ENCODE data around the gene HSF5.

The HSF5 gene, protein sequence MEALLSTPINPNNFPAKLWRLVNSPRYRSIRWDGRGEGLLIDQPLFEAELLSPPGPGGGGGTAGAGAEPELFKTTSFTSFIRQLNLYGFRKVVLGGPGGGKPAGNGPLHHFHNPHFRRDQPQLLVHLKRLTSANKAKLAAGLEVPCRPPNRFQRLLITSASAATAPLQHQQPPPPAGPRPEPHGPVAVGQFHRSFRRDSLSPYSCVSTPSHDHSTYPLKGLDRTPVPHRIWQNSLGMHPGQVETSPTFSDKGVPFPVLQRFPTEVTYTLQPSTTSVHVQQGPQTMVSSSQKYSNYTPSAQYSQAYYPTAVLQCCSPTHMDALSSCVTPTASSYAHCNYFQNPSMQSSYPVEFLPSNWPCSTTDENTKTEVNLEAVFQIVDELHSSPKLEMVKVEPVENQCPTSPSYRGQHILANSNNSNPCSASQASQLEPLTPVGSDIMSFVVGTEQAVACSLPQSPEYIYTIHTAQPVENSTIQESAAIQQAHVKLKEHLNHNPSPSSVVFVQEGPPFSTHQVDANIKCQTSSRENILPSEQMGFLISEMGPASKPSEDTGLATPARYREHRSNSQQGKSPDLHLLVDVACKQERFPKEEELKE

DNA sequence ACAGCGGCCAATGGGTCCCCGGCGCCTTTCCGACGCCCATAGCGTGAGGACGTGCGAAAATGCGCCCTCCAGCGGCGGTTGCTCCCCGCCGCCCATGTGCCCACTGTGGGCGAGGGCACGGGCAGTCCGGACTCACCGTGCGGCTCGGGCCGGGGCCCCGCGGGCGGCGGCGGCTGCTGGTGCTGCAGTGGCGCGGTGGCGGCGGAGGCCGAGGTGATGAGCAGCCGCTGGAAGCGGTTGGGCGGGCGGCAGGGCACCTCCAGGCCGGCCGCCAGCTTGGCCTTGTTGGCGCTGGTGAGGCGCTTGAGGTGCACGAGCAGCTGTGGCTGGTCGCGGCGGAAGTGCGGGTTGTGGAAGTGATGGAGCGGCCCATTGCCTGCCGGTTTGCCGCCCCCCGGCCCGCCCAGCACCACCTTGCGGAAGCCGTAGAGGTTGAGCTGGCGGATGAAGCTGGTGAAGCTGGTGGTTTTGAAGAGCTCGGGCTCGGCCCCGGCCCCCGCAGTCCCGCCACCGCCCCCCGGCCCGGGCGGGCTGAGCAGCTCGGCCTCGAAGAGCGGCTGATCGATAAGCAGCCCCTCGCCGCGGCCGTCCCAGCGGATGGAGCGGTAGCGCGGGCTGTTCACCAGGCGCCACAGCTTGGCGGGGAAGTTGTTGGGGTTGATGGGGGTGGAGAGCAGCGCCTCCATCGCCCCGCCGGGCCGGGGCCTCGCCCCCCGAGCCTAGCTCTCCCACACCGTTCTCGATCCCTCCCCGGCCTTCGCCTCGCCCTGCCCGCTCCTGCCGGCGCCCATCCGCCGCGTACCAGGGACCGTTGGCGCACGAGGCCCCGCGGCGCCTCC is at the start of gene HSF5:
TSS of gene HSF5 (minus strand) at position 820 of the 839 bp plus-strand sequence. CDS start at position 686, 134 bp downstream.
- peak; percentile 18 to 76 (median 59) for DNase-seq

DNA sequence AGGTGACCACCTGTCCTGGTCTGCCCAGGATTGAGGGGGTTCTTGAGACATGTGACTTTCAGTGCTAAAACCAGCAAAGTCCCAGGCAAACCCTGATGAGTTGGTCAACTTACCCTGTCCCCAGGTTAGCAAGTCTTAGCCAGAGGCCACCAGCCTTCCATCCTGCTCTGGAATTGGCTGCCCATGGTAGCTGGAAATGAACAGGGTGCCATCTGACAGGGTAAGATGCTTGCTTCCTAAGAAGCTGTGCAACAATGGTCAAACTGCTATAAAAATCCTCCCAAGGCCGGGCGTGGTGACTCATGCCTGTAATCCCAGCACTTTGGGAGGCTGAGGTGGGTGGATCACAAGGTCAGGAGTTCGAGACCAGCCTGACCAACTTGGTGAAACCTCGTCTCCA is 49.1 kb upstream of the HSF5 start:
- no peak for DNase-seq

DNA sequence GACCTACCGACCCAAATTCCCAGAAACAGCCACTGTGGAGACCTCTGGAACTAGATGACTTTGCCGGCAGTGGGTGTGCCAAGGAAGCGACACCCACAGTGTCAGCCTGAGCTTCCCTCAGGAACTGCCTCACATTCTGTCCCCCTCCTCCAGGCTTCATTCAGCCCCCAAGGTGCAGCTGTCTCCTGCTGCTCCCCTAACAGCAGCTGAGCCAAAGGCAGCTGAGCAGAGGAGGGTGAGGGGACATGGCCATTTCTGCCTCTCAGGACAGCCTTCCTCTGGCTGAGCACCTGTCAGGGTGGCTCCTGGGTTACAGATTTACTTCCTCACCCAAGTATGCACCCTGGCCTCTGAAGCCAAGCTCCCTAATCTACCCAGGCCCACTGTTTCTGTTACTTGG is 48.3 kb upstream of the HSF5 start:
- DNase-seq = no peak

DNA sequence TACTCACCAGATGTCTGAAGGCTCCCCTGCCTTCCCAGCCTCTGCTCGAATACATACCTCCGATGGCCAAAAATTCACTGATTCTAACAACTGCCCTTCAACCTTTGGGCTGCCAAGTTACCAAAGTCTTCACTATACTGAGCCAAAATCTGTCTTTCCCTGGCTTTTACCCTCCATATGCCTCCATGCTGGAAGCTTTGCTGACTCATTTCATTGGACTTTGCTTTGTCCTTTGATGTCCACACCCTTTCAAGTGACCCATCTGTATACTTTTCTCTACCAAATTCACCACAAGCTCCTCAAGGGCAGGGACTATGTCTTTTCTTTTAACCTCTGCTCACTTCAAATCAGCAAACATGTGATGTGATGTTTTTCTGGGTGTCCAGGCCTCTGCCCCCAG is 47.2 kb upstream of the HSF5 start:
- DNase-seq = no peak

DNA sequence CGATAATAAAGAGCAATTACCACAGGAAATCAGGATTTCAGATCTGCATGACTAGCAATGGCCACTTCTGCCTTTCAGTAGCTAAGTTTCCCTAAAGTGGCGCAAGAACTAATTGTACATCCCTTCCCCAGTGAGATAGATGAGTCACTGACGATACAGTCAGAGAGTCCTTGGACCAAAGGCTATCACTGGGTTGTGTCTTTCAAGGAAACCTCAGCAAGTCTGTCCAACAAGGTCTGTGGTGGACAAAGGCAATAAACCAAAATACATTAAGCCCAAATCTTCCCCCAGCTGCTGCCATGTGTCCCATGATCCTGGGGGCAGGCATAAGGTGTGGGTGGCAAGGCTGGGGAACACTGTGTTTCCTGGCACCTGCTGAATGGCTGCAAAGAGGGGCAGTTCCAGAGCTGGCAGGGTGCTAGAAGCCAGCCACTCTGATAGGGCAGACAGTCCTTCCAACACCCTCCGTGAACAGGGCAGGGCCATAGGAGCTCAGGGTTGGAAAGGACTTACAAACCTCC is 46.8 kb upstream of the HSF5 start:
- DNase-seq = no peak

DNA sequence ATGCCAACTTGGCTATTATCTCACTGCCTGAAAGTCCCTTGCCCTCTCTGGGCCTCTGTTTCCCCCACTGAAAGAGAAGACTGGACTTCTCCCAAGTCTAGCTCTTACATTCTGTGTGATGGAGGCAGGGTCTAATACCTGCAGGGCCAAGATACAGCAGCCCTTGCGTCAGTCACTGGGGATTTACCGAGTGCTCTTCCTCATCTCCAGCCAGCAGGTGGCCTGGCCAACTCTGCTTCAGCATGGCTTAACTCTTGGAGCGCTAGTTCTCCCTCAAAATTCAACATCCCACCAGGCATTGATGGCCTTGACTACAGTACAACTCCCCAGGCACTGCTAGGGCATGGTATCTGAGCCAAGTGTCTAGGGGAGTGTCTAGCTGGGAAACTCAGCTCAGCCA is 46.1 kb upstream of the HSF5 start:
- no peak for DNase-seq

DNA sequence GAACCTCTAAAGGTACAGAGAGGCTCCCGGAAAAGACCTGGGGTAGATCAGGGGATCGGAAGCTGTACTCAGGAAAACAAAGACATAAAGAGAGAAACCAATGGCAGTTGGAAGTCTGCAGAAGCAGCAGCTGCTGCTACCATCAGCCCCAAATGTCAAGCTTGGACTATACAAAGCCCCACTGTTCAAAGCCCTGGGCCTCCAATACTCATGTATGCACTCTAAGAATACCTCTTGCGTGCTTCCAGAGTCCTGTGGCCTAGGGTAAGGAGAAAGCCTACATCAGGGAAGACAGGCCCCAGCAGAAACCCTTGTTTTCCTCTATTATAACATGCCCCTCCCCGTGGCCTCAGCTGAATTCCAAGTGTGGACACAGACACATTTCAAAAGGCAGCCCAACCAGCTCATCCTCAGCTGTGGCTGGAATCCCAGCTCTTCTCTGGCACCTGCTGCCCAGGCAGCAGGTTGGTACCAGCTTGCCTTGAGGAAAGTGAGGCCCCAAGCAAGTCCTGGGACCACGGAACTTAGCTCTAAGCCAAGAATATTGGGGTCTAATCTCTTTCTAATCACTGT is 45.5 kb upstream of the HSF5 start:
- no peak for DNase-seq

DNA sequence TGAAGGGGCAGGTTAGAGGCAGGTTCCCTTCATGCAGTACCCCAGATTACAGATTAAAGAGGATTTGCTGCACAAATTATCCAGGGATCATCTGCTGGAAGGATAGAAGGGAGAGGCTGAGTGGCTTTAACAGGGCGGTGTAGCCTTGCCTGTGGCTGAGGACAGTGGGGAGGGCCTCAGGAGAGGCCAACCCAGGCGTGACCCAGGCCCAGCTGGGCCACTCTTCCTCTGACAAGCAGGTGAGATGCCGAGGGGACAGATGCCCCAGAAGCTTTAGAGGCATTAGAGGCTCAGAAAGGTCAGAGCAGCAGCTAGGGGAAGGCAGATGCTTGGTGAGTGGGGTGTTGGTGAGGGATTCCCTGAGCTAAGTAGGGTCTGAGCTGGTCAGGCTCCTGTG is 44.3 kb upstream of the HSF5 start:
- DNase-seq = no peak

DNA sequence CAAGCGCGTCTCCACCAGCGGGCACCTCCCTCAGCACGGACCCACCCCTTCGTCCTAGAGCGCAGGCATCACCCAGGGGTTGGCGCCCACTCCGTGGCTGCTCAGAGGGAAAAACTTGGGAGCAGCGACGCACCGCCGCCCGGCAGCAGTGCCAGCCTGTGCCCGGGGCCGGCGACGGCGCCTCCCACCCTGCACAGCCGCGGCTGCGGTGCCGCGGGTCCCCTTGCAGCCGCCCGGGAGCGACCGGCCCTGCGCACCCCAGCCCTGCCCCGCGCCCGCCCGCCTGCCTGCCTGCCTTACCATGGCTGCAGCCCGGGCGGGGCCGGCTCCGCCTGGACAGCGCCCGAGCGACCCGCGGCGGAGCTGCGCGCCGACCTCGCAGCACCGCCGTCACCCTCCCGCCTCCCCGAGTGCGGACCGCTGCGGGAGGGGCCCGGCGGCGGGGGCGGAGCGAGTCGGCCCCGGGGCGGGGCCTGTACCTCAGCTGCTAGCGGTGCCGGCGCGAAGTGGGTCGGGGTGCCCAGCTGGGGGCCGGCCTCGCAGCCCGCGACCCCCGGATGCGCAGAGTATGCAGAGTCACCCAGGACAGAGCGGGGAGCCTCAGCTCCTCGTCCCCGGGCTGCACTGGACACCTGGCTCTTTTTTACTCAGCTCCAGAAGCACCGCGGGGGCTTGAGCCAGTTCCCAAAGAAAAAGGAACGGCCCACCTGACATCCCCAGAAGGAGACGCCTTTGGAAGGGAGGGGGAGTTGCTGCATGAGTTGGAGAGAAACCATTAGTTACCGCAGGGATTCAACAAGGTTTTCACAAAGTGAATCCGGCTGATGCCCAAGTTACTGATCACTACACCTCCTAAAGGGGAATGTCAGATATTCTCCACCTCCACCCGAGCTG is 43.7 kb upstream of the HSF5 start:
- DNase-seq = peak in 3 of 4 experiments; percentile 10 to 61 (median 16)

DNA sequence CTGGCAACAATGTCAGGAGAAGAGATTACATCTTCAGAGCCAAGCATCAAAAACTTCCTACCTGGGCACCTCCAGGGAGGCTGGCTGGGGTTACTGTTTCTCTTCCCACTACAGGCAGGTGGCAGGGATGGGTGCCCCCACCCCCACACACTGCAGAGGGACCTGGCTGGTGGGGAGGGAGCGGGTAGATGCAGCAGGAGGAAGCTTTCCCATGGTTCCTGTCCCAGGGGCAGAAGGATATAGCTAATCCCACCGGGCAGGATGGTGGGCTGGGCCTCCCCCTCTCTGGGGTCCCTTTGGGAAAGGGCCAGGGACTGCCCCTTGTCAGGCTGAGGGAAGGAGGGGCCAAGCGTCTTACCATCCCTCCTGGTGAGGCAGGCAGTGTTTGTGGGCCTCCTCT is 42.9 kb upstream of the HSF5 start:
- no peak for DNase-seq

DNA sequence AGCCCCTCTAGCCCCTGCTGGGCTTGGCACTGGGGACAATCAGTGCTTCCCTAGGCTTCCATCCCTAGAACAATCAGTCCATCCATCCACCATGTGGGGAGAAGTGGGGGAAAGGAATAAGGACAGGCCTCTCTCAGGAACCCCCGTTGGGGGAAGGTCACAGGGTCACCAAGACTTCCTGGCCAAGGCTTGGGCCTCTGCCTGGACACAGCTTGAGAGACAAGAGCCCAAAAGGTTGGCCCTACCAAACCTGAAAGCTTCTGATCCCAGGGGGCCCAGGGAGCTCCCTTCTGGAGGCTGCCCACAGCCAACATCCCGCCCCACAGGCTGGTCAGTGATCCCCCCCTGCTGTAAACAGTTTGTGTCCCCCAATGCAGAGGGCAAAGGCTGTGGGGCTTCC is 42.4 kb upstream of the HSF5 start:
- DNase-seq = no peak

DNA sequence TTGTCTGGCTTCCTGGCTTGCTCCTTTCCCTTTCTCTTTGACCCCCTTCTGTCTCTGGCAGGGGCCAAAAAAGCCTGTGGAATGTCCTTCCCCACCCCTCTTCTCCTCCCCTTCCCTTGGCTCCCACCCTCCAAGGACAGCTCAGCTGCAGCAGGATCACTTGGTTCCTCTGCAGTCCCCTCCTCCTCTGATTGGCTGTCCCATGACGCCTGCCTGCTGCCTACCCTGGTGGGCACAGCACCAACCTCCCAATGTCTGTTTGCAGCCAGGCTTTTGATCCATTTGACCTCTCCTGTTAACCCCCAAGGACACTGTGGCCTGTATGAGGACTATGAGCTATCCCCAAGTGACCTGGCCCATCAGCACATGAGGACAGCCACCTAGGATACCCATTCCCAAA is 41.1 kb upstream of the HSF5 start:
- DNase-seq = no peak

DNA sequence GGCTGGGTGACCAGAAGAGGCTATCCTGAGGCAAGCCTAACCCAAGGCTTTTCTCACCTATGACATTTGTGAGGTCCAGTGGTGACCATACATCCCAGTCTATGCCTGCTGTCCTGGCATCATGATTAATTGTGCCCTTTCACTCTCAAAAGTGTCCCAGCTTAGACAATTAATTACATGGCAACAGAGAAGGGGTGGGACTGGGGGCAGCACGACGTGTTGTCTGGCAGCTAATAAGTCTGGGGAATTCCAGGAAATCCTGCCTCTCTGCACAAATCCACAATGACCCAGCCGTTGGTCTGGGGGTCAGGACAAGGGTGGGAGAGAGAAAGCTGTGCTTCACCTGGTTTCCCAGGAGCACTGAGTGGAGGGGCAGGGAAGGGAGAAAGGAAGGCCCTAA is 40.2 kb upstream of the HSF5 start:
- no peak for DNase-seq

DNA sequence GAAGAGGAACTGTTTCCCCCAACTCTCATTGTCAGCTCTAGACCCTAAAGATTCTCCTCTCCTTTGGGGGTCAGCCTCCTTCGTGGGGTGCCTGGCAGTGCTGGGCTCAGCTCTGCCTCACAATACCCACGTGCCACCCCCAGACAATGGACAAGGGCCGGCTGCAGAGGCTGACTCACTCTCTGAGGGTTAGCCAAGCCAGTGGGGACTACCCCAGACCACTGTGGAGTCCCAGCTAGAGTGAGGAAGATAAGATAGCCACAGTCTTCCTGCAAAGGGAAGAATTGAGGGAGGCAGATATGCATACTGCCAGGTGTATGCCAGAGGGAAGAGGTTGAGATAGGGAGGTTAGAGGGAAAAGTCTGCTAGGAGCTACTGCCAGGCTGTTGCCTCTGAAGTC is 39.7 kb upstream of the HSF5 start:
- DNase-seq = no peak

DNA sequence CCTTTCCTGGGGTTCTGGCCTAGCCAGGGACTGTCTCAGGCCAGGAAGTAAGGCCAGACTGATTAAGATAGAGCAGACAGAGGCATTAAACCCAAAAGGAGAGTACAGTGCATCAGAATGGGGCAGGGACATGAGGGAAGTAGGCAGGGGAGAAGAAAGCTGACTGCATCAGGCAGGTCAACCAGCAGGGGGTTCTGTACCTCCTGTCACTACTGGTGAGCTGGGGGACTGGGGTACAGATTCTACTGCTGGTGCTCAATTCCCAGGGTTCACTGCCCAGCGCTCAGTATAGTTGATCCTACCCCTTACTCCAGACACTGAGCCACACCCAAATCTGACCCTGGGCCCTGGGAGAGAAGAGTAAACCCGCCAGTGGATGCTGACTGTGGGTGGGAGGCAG is 39.1 kb upstream of the HSF5 start:
- DNase-seq = no peak

DNA sequence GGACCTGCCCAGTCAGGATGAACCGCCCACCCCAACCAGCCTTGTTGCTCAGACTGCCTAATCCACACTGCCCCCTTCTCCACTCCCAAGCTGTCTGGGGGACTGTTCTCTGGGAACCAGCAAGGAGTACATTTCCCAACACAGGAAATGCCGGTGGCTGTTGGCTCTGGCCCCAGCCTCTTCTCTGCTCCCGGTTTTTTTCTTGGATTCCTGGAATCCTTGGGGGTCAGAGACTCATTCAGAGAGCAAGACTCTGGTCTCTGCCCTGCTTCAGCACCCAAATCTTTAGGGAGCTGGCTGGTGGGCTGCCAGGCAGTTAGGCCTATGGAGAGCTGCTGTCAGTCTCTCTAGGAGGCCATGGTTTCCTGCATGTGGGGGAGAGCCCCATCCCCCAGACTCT is 37.0 kb upstream of the HSF5 start:
- DNase-seq = no peak

DNA sequence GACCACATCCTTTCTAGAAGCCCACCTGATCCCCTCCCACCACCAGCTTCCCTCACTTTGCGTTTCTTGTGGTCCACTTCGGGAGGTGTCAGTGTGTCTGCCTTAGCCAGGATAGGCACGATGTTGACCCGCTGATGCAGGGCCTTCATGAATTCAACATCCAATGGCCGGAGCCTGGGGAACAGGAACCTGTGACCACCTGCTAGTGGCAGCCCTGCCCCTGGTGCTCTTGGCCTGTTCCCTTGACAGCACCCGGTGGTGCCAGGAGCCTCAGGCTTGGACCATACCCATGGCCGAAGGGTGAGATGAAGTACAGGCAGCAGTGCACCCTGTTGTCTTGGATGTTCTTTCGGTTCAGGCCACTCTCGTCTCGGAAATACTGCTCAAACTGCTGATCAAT is 33.5 kb upstream of the HSF5 start:
- DNase-seq = no peak

DNA sequence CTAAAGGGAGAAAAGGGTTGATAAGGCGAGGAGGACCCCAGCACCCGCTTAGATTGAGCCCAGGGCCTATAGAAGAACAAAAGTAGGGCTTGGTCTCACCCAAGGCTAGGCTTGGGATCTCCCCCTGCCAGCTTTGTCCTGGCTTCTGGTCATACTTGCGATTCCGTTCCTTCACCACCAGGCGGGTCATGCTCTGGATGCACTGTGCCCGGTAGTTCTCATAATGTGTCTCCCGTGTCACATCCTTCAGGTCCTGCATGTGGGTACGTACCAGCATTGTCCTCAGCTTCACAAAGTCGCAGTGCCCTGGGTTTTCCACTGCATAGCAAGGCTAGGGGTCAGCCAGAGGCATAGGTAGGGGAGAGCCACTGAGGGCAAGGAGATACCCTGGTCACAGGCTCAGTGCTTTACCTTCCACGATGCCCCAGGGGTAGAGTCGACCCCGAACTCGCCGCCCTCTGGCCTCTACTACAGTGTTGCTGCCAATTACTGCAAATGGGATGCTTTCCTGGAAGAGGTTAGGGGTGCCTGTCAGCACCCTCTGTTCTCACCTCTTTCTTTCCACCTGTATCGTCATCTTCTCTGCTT is 32.7 kb upstream of the HSF5 start:
- no peak for DNase-seq

DNA sequence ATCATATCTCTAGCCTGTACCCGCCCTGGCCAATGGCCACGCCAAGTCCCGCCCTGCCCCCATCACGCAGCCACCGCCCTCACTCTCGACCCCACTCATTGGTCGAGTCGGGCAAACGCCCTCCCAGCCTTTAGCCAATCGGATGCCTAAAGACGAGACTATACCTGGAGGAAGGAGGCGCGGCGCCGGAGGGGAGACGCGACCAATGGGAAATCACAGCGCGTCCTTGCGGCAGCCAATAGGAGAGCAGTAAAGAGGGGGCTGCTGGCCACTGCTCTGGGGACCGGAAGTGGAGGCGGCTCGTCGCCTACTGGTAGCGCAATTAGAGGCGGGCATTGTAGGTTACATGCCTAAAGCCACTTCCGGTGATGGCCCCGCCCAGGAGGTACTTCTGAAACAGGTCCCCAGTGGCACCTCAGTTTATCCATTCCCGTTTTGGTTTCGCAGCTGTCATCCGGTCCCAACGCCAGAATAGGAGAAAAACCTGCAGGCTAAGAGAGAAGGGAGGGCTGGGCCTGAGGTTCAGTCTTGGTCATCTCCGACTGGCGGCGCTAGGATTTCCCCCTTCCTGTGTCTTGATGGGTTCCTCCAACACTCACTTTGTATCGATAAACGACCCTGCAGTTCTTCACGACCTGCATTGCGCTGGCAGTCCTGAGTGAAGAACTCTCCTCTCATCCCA is 29.9 kb upstream of the HSF5 start:
- DNase-seq = peak; percentile 96 to 100 (median 98)

DNA sequence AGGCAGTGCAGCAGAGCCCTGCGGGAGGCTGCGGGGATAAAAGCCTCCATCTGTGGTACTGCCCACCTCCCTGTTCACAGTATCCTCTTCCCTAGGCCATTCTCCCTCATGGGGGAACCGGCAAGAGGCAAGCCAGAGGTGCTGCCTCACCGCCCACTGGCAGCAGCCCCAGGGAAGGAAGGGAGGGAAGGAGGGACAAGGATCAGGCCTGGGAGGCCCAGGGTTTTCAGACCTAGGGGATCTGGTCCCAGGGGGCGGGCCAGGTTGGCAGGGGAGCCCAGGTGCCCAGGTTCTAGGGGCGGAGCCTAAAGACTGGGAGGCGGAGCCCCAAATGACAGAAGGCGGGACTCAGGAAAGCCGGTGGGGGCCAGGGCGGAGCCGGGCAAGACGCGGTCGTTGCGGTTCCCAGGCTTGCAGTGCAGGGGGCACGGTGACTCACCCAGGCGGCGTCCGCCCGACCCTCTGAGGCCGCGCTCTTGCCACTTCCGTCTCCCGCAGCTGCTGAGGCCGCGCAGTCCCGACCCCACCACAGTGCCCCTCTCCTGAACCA is 29.2 kb upstream of the HSF5 start:
- no peak for DNase-seq

Measured in activated naive CD4-positive, alpha-beta T cell (primary cell).